MCF 10A (cell line): ENCODE results near the gene ARHGAP28. TPM values are rescaled to one million over a fixed set of nuclear protein-coding genes. Genes with fewer than 3 reads are reported as not detected.

Source experiments
- BruUV-seq: library from RNA; stranded (reverse); fragments of 400-500 nt; replicated peaks from 2 replicates; lab custom pipeline; 2021; lab: Mats Ljungman, UMichigan
- CTCF ChIA-PET: fragments of 300-600 bp; sonication (Branson Sonifier 250); formaldehyde crosslinking; extraction: SDS; loops from one replicate; lab custom pipeline; 2021; ENCODE audit warnings: antibody characterized with exemption, inconsistent platforms; lab: Yijun Ruan, JAX
- POLR2A ChIA-PET: fragments of 300-600, 350-650 bp; sonication (Branson Sonifier 250); formaldehyde crosslinking; extraction: SDS; loops from one replicate; lab custom pipeline; 2020; ENCODE audit warnings: antibody characterized with exemption, inconsistent platforms; lab: Yijun Ruan, JAX
- DNase-seq: peaks from one replicate; pipeline ENCODE4 v3.0.0-alpha.2; 2018; ENCODE audit not compliant: unreplicated experiment
- H3K27ac Mint-ChIP-seq: one replicate; pipeline ENCODE4 v1.8.0; 2022; ENCODE audit warnings: mild to moderate bottlenecking, low read depth, mixed read lengths; ENCODE audit not compliant: unreplicated experiment
- H3K27me3 Mint-ChIP-seq: one replicate; pipeline ENCODE4 v1.8.0; 2022; ENCODE audit warnings: mixed read lengths; ENCODE audit not compliant: insufficient read depth, unreplicated experiment
- H3K36me3 Mint-ChIP-seq: one replicate; pipeline ENCODE4 v1.8.0; 2022; ENCODE audit warnings: mild to moderate bottlenecking, moderate library complexity, mixed read lengths; ENCODE audit not compliant: insufficient read depth, unreplicated experiment
- H3K4me1 Mint-ChIP-seq: one replicate; pipeline ENCODE4 v1.8.0; 2022; ENCODE audit warnings: mixed read lengths; ENCODE audit not compliant: insufficient read depth, unreplicated experiment
- H3K4me3 Mint-ChIP-seq: one replicate; pipeline ENCODE4 v1.8.0; 2022; ENCODE audit warnings: mild to moderate bottlenecking, moderate library complexity, mixed read lengths; ENCODE audit not compliant: unreplicated experiment
- H3K9me3 Mint-ChIP-seq: one replicate; pipeline ENCODE4 v1.8.0; 2022; ENCODE audit warnings: mixed read lengths; ENCODE audit not compliant: unreplicated experiment
- intact Hi-C: fragments of 100-400 bp; cut with micrococcal nuclease; formaldehyde crosslinking; loops from 2 replicates; pipeline ENCODE4 v1.14.1; 2022
- total RNA-seq: library from RNA; stranded (reverse); gene quantifications from 2 replicates; pipeline ENCODE4 v1.2.3, GENCODE V29; 2022
- TF ChIP-seq, protein P1 (sequence below): fragments of 200-600 bp; IDR thresholded peaks from one replicate; pipeline ENCODE4 v1.8.0; 2022; ENCODE audit warnings: antibody characterized with exemption, mild to moderate bottlenecking; ENCODE audit not compliant: unreplicated experiment

Gene ARHGAP28
- total RNA-seq, 1 experiment from 2014 or later, result 3.0 TPM

DNA sequence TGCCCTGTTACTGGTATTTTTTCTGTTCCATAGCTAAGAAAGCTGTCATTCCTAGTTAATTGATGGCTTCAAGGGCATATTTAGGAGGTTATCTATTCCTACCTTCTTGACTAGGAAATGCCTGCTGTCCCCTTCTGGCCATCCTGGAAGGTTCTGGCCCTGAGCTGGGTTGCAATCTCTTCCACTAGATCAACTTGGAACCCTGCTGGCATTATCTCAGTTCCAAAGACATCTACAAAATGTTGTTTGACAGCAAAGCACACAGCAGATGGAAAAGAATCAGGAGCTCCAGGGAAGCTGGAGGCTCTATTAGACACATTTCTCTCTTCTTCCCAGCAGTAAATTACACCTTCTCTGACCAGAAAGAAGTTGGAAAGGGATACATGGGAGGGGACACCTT, 192.1 kb downstream of the ARHGAP28 start:
- intact Hi-C loops, result no loop called here
- Mint-ChIP-seq H3K27me3 (no peaks in the 10 kb centered on the region), H3K9me3 (no peaks in the 10 kb centered on the region), H3K4me3 (no peak overlapping the region), H3K27ac (no peak overlapping the region), H3K36me3 (no peaks in the 10 kb centered on the region), H3K4me1 (peaks cover 6% of the 10 kb centered on the region)
- CTCF ChIA-PET, result interaction anchor here (0.6 to 9.0 kb wide), 23 partner anchors 13 to 1281 kb away, joined by 3 to 208 read pairs (median 11); no protein-coding TSS in a partner anchor
- no TSS peak for BruUV-seq
- TF ChIP-seq, protein P1, sequence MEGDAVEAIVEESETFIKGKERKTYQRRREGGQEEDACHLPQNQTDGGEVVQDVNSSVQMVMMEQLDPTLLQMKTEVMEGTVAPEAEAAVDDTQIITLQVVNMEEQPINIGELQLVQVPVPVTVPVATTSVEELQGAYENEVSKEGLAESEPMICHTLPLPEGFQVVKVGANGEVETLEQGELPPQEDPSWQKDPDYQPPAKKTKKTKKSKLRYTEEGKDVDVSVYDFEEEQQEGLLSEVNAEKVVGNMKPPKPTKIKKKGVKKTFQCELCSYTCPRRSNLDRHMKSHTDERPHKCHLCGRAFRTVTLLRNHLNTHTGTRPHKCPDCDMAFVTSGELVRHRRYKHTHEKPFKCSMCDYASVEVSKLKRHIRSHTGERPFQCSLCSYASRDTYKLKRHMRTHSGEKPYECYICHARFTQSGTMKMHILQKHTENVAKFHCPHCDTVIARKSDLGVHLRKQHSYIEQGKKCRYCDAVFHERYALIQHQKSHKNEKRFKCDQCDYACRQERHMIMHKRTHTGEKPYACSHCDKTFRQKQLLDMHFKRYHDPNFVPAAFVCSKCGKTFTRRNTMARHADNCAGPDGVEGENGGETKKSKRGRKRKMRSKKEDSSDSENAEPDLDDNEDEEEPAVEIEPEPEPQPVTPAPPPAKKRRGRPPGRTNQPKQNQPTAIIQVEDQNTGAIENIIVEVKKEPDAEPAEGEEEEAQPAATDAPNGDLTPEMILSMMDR, result no peak
- no peak for DNase-seq
- POLR2A ChIA-PET, result interaction anchor here (1.5 to 2.3 kb wide), 3 partner anchors 73 to 101 kb away, joined by 4 to 8 read pairs (median 7); no protein-coding TSS in a partner anchor

DNA sequence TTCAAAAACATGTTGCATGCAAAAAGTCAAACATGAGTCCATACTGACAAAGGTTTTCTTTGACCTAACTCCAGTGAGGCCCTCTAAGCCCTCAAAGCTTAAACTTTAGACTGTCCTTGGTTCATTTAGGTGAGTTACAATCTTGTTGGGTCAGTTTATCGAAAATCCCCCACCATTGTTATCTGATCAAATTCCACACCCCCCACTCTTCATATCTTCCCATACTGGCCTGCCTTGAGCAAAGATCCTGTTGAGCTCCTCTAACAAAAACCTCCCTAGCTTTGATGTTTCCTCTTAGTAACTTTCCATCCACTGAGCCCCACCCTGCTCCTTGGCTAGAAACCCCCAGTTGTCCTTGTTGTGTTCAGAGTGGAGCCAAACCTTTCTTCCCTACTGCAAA, 193.7 kb downstream of the ARHGAP28 start:
- H3K27me3 Mint-ChIP-seq, result no peaks in the 10 kb centered on the region
- ChIA-PET POLR2A (no interaction called here), CTCF (interaction anchor here (0.9 kb wide), 1 partner anchor 99 kb away, joined by 5 read pairs; no protein-coding TSS in a partner anchor)
- H3K9me3 Mint-ChIP-seq, result no peaks in the 10 kb centered on the region
- TF ChIP-seq, protein P1, result no peak
- intact Hi-C loops, result no loop called here
- no TSS peak for BruUV-seq
- DNase-seq, result no peak
- peaks cover 6% of the 10 kb centered on the region for H3K4me1 Mint-ChIP-seq
- H3K27ac Mint-ChIP-seq, result no peak overlapping the region
- H3K36me3 Mint-ChIP-seq, result no peaks in the 10 kb centered on the region
- no peak overlapping the region for H3K4me3 Mint-ChIP-seq

DNA sequence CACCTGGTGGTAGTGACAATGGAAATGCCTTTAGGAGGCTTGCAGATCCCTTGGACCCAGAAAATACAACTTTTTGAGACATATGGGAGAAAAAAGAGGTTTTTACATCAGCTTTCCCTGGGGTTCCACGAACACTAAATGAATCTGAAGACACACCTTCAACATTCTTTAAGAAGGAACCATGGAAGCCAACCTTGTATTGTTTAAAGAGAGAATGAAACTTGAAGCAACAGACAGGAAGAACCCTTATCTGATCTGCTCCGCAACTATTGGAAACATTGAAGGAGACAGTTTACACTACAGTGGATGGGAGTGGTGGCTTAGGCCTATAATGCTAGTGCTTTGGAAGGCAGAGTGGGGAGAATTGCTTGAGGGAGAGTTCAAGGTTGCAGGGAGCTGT, 197.6 kb downstream of the ARHGAP28 start:
- H3K36me3 Mint-ChIP-seq, result no peaks in the 10 kb centered on the region
- no peaks in the 10 kb centered on the region for H3K9me3 Mint-ChIP-seq
- H3K4me1 Mint-ChIP-seq, result no peaks in the 10 kb centered on the region
- CTCF ChIA-PET, result interaction anchor here (0.6 to 3.8 kb wide), 5 partner anchors 13 to 246 kb away, joined by 3 to 16 read pairs (median 4); no protein-coding TSS in a partner anchor
- no peak overlapping the region for H3K27ac Mint-ChIP-seq
- intact Hi-C loops, result no loop called here
- TF ChIP-seq, protein P1, result no peak
- no TSS peak for BruUV-seq
- no peak overlapping the region for H3K4me3 Mint-ChIP-seq
- POLR2A ChIA-PET, result no interaction called here
- DNase-seq, result no peak
- no peaks in the 10 kb centered on the region for H3K27me3 Mint-ChIP-seq

DNA sequence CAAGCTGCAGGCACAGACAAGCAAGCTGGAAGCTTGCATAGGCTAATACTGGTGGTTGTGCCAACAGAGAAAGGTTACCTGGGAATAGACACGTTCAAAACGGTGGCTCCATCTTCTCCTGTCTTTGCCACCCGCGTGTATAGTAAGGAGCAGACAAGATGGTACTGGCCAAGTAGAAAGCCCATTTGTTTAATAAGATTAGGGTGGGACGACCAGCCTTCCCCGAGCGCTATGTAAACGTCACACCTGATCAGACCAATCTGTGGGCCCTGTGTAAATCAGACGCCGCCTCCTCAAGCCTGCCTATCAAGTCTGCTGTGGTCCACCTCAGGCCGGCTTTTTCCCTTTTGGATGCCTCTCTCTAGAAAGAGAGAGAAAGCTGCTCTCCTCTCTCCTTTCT, 198.8 kb downstream of the ARHGAP28 start:
- no TSS peak for BruUV-seq
- Mint-ChIP-seq H3K27me3 (no peaks in the 10 kb centered on the region), H3K4me1 (no peaks in the 10 kb centered on the region), H3K36me3 (no peaks in the 10 kb centered on the region), H3K9me3 (no peaks in the 10 kb centered on the region), H3K27ac (no peak overlapping the region), H3K4me3 (no peak overlapping the region)
- CTCF ChIA-PET, result interaction anchor here (0.6 to 3.8 kb wide), 3 partner anchors 9 to 102 kb away, joined by 3 to 16 read pairs (median 12); no protein-coding TSS in a partner anchor
- intact Hi-C loops, result no loop called here
- TF ChIP-seq, protein P1, result no peak
- POLR2A ChIA-PET, result no interaction called here
- DNase-seq, result no peak
